Measurements from ENCODE around the gene USP4. TPM values are rescaled to one million over a fixed set of nuclear protein-coding genes. Genes with fewer than 3 reads are reported as not detected.

Gene USP4
- total RNA-seq, 1 donor from 2014 or later, result 69.6 TPM

- no peak for ATAC-seq
- Histone ChIP-seq H3K4me1 (no peaks in the 10 kb centered on the region), H3K27ac (no peak overlapping the region), H3K27me3 (no peaks in the 10 kb centered on the region), H3K4me3 (no peak overlapping the region), H3K36me3 (no peaks in the 10 kb centered on the region), H3K9me3 (no peaks in the 10 kb centered on the region)
- intact Hi-C loops (cut with DNase I), result no loop called here
- DNase-seq, result peak; percentile 31
- no peak for TF ChIP-seq CTCF (IDR thresholded peaks at IDR 0.05)
Observed at GRCh38 chr3:49257187-49257586, 82.7 kb downstream of the USP4 start.

- no peak for ATAC-seq
- Histone ChIP-seq H3K9me3 (no peaks in the 10 kb centered on the region), H3K27me3 (no peaks in the 10 kb centered on the region), H3K4me3 (no peak overlapping the region), H3K27ac (no peak overlapping the region), H3K4me1 (no peaks in the 10 kb centered on the region), H3K36me3 (no peaks in the 10 kb centered on the region)
- TF ChIP-seq CTCF (IDR thresholded peaks at IDR 0.05), result no peak
- intact Hi-C loops (cut with DNase I), result no loop called here
- peak; percentile 23 for DNase-seq
Observed at GRCh38 chr3:49255718-49256511, 83.9 kb downstream of the USP4 start.

GRCh38 chr3:49255112-49255511 lies 84.7 kb downstream of the USP4 start:
- TF ChIP-seq CTCF (IDR thresholded peaks at IDR 0.05), result no peak
- H3K27ac ChIP-seq, result no peak overlapping the region
- no peaks in the 10 kb centered on the region for H3K4me1 ChIP-seq
- H3K4me3 ChIP-seq, result no peak overlapping the region
- DNase-seq, result peak; percentile 7
- intact Hi-C loops (cut with DNase I), result no loop called here
- H3K9me3 ChIP-seq, result no peaks in the 10 kb centered on the region
- H3K36me3 ChIP-seq, result no peaks in the 10 kb centered on the region
- ATAC-seq, result peak; percentile 76
- H3K27me3 ChIP-seq, result no peaks in the 10 kb centered on the region

GRCh38 chr3:49253512-49253911 lies 86.3 kb downstream of the USP4 start:
- Histone ChIP-seq H3K27ac (no peak overlapping the region), H3K27me3 (no peaks in the 10 kb centered on the region), H3K4me3 (no peak overlapping the region), H3K4me1 (peaks cover 11% of the 10 kb centered on the region), H3K9me3 (no peaks in the 10 kb centered on the region), H3K36me3 (no peaks in the 10 kb centered on the region)
- DNase-seq (no peak), ATAC-seq (no peak)
- TF ChIP-seq CTCF (IDR thresholded peaks at IDR 0.05), result no peak
- intact Hi-C loops (cut with DNase I), result no loop called here

GRCh38 chr3:49248840-49249227 lies 91.0 kb downstream of the USP4 start:
- DNase-seq (peak; percentile 13), ATAC-seq (peak; percentile 94)
- TF ChIP-seq CTCF (IDR thresholded peaks at IDR 0.05), result no peak
- H3K4me3 ChIP-seq, result no peak overlapping the region
- peak overlapping the region; percentile 43 for H3K27ac ChIP-seq
- no peaks in the 10 kb centered on the region for H3K36me3 ChIP-seq
- H3K27me3 ChIP-seq, result no peaks in the 10 kb centered on the region
- intact Hi-C loops (cut with DNase I), result no loop called here
- H3K4me1 ChIP-seq, result peaks cover 17% of the 10 kb centered on the region
- no peaks in the 10 kb centered on the region for H3K9me3 ChIP-seq

All from upper lobe of right lung (tissue), 1 donor.